CD4-positive, alpha-beta T cell (primary cell): ENCODE results near the gene MAP1LC3B. TPM values are rescaled to one million over a fixed set of nuclear protein-coding genes. Genes with fewer than 3 reads are reported as not detected.

Experiments used
- ATAC-seq: fragments of 200-7000 bp; cut with Tn5 transposase; one replicate; pipeline ENCODE4 v1.10.0; 2022; ENCODE audit warnings: mild to moderate bottlenecking; ENCODE audit not compliant: poor library complexity
- CTCF ChIA-PET: fragments of 350-600 bp; sonication (Branson Sonifier 250); formaldehyde crosslinking; loops from one replicate; lab custom pipeline; 2021; ENCODE audit warnings: antibody characterized with exemption, inconsistent platforms; lab: Charles Lee
- POLR2A ChIA-PET: fragments of 350-600 bp; sonication (Branson Sonifier 250); formaldehyde crosslinking; loops from one replicate; lab custom pipeline; 2021; ENCODE audit warnings: antibody characterized with exemption, inconsistent platforms; lab: Charles Lee
- DNase-seq, 14 experiments: peaks; one replicate each; pipeline ENCODE4 v3.0.0-alpha.2; 2013 to 2020; ENCODE audit warnings: mixed read lengths in 2 of 14
- H3K27ac ChIP-seq, 2 donors: one replicate each; pipeline versions ENCODE4 v1.5.1 to v1.7.0; 2013; ENCODE audit warnings: low read length in 2 of 2, low read depth in 1 of 2, mild to moderate bottlenecking in 1 of 2
- H3K27me3 ChIP-seq, 2 experiments: 1 replicate in 1 of 2; 2 replicates in 1 of 2; pipeline versions ENCODE4 v1.6.1 to v1.7.0; 2013; ENCODE audit warnings: low read length in 2 of 2, control low read depth in 1 of 2, mild to moderate bottlenecking in 1 of 2, moderate library complexity in 1 of 2; ENCODE audit not compliant: insufficient read depth in 2 of 2, control insufficient read depth in 1 of 2
- H3K36me3 ChIP-seq: one replicate; pipeline ENCODE4 v1.6.1; 2013; ENCODE audit warnings: low read length, control low read depth; ENCODE audit not compliant: insufficient read depth
- H3K4me1 ChIP-seq: one replicate; pipeline ENCODE4 v1.6.1; 2013; ENCODE audit warnings: low read length, control low read depth; ENCODE audit not compliant: insufficient read depth
- H3K4me3 ChIP-seq: one replicate; pipeline ENCODE4 v1.5.1; 2013; ENCODE audit warnings: mild to moderate bottlenecking, low read length, moderate library complexity
- H3K9me3 ChIP-seq, 2 experiments: 1 replicate in 1 of 2; 2 replicates in 1 of 2; pipeline versions ENCODE4 v1.6.1 to v1.7.0; 2013; ENCODE audit warnings: low read length in 2 of 2, mild to moderate bottlenecking in 2 of 2, control low read depth in 1 of 2, moderate library complexity in 1 of 2; ENCODE audit not compliant: control insufficient read depth in 1 of 2, insufficient read depth in 1 of 2
- H3K27ac Mint-ChIP-seq: one replicate; pipeline ENCODE4 v1.8.0; 2020; ENCODE audit warnings: mixed read lengths
- H3K27me3 Mint-ChIP-seq: one replicate; pipeline ENCODE4 v1.8.0; 2021; ENCODE audit warnings: mixed read lengths
- H3K36me3 Mint-ChIP-seq: one replicate; pipeline ENCODE4 v1.8.0; 2021; ENCODE audit warnings: low read depth, mixed read lengths
- H3K4me1 Mint-ChIP-seq: one replicate; pipeline ENCODE4 v1.8.0; 2021; ENCODE audit warnings: low read depth, mixed read lengths
- H3K4me3 Mint-ChIP-seq: one replicate; pipeline ENCODE4 v1.8.0; 2020; ENCODE audit warnings: mild to moderate bottlenecking, mixed read lengths
- H3K9me3 Mint-ChIP-seq: one replicate; pipeline ENCODE4 v1.8.0; 2020; ENCODE audit warnings: mixed read lengths
- CTCF ChIP-seq: fragments of 200-600 bp; IDR thresholded peaks from one replicate; pipeline ENCODE4 v1.8.0; 2022; ENCODE audit warnings: antibody characterized with exemption, mild to moderate bottlenecking
- intact Hi-C, 2 experiments: fragments of 100-400 bp; cut with DNase I in 1 of 2; cut with micrococcal nuclease in 1 of 2; formaldehyde crosslinking; loops; one replicate each; pipeline versions ENCODE4 v1.15.1 to v1.9.0; 2023 to 2025; cut with DNase I, micrococcal nuclease
- total RNA-seq, 174 experiments: library from RNA in 2 of 174; stranded (reverse) in 2 of 174; gene quantifications; one replicate each; pipeline ENCODE4 v1.2.3 and lab custom pipeline; 2021 to 2026

MAP1LC3B gene
- total RNA-seq, 2 experiments from 2014 or later: 92.4 to 96.6 TPM

- H3K36me3 Mint-ChIP-seq: peaks cover 70% of the 10 kb centered on the region
- H3K4me1 Mint-ChIP-seq: no peaks in the 10 kb centered on the region
Measured at GRCh38 chr16:87420026-87421002, 28.2 kb downstream of the MAP1LC3B start.

GRCh38 chr16:87421003-87421912, 29.1 kb downstream of the MAP1LC3B start:
- Mint-ChIP-seq H3K4me1 (no peaks in the 10 kb centered on the region), H3K27me3 (no peaks in the 10 kb centered on the region), H3K36me3 (peaks cover 74% of the 10 kb centered on the region), H3K9me3 (no peaks in the 10 kb centered on the region), H3K27ac (no peak overlapping the region), H3K4me3 (no peak overlapping the region)
- DNase-seq (no peak), ATAC-seq (no peak)
- CTCF ChIA-PET: no interaction called here
- no peak overlapping the region for H3K4me3 ChIP-seq
- H3K36me3 ChIP-seq: peaks cover 54% of the 10 kb centered on the region
- intact Hi-C loops: loop anchor here in 1 of 2 experiments (5.0 kb wide), 1 partner anchor 496 kb away; no protein-coding TSS in a partner anchor
- POLR2A ChIA-PET: no interaction called here
- no peaks in the 10 kb centered on the region for H3K9me3 ChIP-seq
- H3K27me3 ChIP-seq: no peaks in the 10 kb centered on the region
- no peak overlapping the region for H3K27ac ChIP-seq
- H3K4me1 ChIP-seq: no peaks in the 10 kb centered on the region
- TF ChIP-seq CTCF: no peak

More at GRCh38 chr16:87420026-87421002, 28.2 kb downstream of the MAP1LC3B start:
- Histone ChIP-seq H3K27ac (no peak overlapping the region), H3K36me3 (peaks cover 59% of the 10 kb centered on the region), H3K27me3 (no peaks in the 10 kb centered on the region), H3K9me3 (no peaks in the 10 kb centered on the region), H3K4me3 (no peak overlapping the region), H3K4me1 (no peaks in the 10 kb centered on the region)
- ChIA-PET CTCF (no interaction called here), POLR2A (no interaction called here)
- TF ChIP-seq CTCF: no peak
- intact Hi-C loops: loop anchor here in 1 of 2 experiments (5.0 kb wide), 1 partner anchor 497 kb away; no protein-coding TSS in a partner anchor
- H3K4me3 Mint-ChIP-seq: no peak overlapping the region
- no peaks in the 10 kb centered on the region for H3K9me3 Mint-ChIP-seq
- no peaks in the 10 kb centered on the region for H3K27me3 Mint-ChIP-seq
- no peak for ATAC-seq
- no peak overlapping the region for H3K27ac Mint-ChIP-seq
- DNase-seq: no peak

GRCh38 chr16:87422106-87422505, 30.0 kb downstream of the MAP1LC3B start:
- Histone ChIP-seq H3K27me3 (no peaks in the 10 kb centered on the region), H3K4me3 (no peak overlapping the region), H3K9me3 (no peaks in the 10 kb centered on the region), H3K4me1 (no peaks in the 10 kb centered on the region), H3K36me3 (peaks cover 50% of the 10 kb centered on the region), H3K27ac (no peak overlapping the region)
- intact Hi-C loops: loop anchor here in 1 of 2 experiments (5.0 kb wide), 1 partner anchor 495 kb away; no protein-coding TSS in a partner anchor
- CTCF ChIA-PET: no interaction called here
- Mint-ChIP-seq H3K27me3 (no peaks in the 10 kb centered on the region), H3K27ac (no peak overlapping the region), H3K4me1 (no peaks in the 10 kb centered on the region), H3K9me3 (no peaks in the 10 kb centered on the region), H3K36me3 (peaks cover 67% of the 10 kb centered on the region), H3K4me3 (no peak overlapping the region)
- no peak for TF ChIP-seq CTCF
- POLR2A ChIA-PET: no interaction called here
- DNase-seq: no peak
- ATAC-seq: no peak
